ENCODE measurements around the gene MEI1.

DNA sequence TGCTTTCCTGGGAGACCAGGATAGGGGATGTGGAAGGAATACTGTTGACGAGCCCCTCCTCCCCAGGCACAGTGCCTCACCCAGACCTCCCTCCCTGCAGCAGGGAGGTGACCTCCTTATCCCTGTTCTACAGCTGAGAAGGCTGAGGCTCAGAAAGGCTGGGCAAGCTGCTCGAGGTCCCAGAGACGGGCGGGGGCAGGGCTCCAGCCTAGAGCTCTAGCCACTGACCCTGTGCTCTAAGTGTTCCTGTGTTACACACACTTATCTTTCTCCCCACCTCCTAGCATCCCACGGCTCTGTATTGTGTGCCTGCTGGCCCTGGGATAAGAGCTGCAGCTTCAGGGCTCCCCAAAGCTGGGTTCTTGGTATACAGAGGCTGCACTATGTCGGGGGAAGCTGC lies 109.1 kb downstream of the MEI1 start:
- TF ChIP-seq, protein P1, sequence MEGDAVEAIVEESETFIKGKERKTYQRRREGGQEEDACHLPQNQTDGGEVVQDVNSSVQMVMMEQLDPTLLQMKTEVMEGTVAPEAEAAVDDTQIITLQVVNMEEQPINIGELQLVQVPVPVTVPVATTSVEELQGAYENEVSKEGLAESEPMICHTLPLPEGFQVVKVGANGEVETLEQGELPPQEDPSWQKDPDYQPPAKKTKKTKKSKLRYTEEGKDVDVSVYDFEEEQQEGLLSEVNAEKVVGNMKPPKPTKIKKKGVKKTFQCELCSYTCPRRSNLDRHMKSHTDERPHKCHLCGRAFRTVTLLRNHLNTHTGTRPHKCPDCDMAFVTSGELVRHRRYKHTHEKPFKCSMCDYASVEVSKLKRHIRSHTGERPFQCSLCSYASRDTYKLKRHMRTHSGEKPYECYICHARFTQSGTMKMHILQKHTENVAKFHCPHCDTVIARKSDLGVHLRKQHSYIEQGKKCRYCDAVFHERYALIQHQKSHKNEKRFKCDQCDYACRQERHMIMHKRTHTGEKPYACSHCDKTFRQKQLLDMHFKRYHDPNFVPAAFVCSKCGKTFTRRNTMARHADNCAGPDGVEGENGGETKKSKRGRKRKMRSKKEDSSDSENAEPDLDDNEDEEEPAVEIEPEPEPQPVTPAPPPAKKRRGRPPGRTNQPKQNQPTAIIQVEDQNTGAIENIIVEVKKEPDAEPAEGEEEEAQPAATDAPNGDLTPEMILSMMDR (IDR thresholded peaks at IDR 0.05): no peak
- TF ChIP-seq KAT7 (CRISPR knock-in tag; IDR thresholded peaks at IDR 0.05; ENCODE audit: borderline replicate concordance) (no peak), NR3C1 (CRISPR knock-in tag; conservative IDR thresholded peaks at IDR 0.05; ENCODE audit: low read depth) (no peak), NR1H2 (CRISPR knock-in tag; IDR thresholded peaks at IDR 0.05) (no peak), FOXJ3 (CRISPR knock-in tag; IDR thresholded peaks at IDR 0.05; ENCODE audit: borderline replicate concordance) (no peak), SP1 (CRISPR knock-in tag; conservative IDR thresholded peaks at IDR 0.05) (no peak), ZNF263 (CRISPR knock-in tag; IDR thresholded peaks at IDR 0.05; ENCODE audit: low read depth) (no peak), USF1 (CRISPR knock-in tag; IDR thresholded peaks at IDR 0.05) (no peak), RELA (CRISPR knock-in tag; IDR thresholded peaks at IDR 0.05; ENCODE audit: borderline replicate concordance) (no peak), NR2C2 (CRISPR knock-in tag; IDR thresholded peaks at IDR 0.05) (no peak)
- TF ChIP-seq, protein P2, sequence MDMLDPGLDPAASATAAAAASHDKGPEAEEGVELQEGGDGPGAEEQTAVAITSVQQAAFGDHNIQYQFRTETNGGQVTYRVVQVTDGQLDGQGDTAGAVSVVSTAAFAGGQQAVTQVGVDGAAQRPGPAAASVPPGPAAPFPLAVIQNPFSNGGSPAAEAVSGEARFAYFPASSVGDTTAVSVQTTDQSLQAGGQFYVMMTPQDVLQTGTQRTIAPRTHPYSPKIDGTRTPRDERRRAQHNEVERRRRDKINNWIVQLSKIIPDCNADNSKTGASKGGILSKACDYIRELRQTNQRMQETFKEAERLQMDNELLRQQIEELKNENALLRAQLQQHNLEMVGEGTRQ (CRISPR knock-in tag; IDR thresholded peaks at IDR 0.05): no peak

All from WTC11 (cell line).